K562 (cell line): ENCODE measurements around the gene INVS. TPM values are rescaled to one million over a fixed set of nuclear protein-coding genes. Genes with fewer than 3 reads are reported as not detected.

Experiments
- ATAC-seq: fragments of 200-7000 bp; cut with Tn5 transposase; 3 replicates; pipeline ENCODE4 v1.9.1; 2020; ENCODE audit warnings: moderate library complexity
- BruUV-seq: library from RNA; stranded (reverse); fragments of 400-500 nt; replicated peaks from 2 replicates; lab custom pipeline; 2021; lab: Mats Ljungman, UMichigan
- CTCF ChIA-PET: fragments of 300-600 bp; formaldehyde crosslinking; extraction: SDS; loops from one replicate; lab custom pipeline; 2021; ENCODE audit warnings: low intra/inter-chr PET ratio; lab: Yijun Ruan, JAX
- POLR2A ChIA-PET: fragments of 300-600, 350-650 bp; sonication (Branson Sonifier 250); formaldehyde crosslinking; extraction: SDS; loops from one replicate; lab custom pipeline; 2021; ENCODE audit warnings: antibody characterized with exemption, inconsistent platforms; lab: Yijun Ruan, JAX
- DNase-seq, 4 experiments: peaks; one replicate each; pipeline versions ENCODE4 v3.0.0 to v3.0.0-alpha.2; 2011 to 2018; ENCODE audit warnings: low spot score in 3 of 4, mixed read lengths in 3 of 4; ENCODE audit errors: extremely low read depth in 1 of 4
- FAIRE-seq: peaks from 2 replicates; lab custom pipeline; 2011; peaks lifted over from hg19 to GRCh38; lab: Jason Lieb, UNC
- H2AFZ ChIP-seq: 2 replicates; pipeline ENCODE4 v1.6.0; 2011; ENCODE audit warnings: low read depth, low read length, control low read depth, inconsistent platforms
- H3K27ac ChIP-seq: fragments of 200-600 bp; 3 replicates; pipeline ENCODE4 v1.8.0; 2011; ENCODE audit warnings: low read depth, mild to moderate bottlenecking, control low read depth, inconsistent platforms, low read length, moderate library complexity, mixed read lengths; ENCODE audit errors: extremely low read depth
- H3K27me3 ChIP-seq, 2 experiments: fragments of 300-600 bp in 1 of 2; 2 replicates in 1 of 2; 3 replicates in 1 of 2; pipeline versions ENCODE4 v1.6.0 to v1.8.0; 2011; ENCODE audit warnings: inconsistent platforms in 2 of 2, low read length in 2 of 2, mild to moderate bottlenecking in 1 of 2, mixed read lengths in 1 of 2, moderate library complexity in 1 of 2; ENCODE audit not compliant: control insufficient read depth in 2 of 2, insufficient read depth in 2 of 2
- H3K36me3 ChIP-seq: fragments of 300-600 bp; 3 replicates; pipeline ENCODE4 v1.8.0; 2011; ENCODE audit warnings: mild to moderate bottlenecking, low read length, inconsistent platforms; ENCODE audit not compliant: control insufficient read depth, insufficient read depth
- H3K4me1 ChIP-seq, 2 experiments: fragments of 200-600 bp in 1 of 2; replicated peaks in 1 of 2; 2 replicates in 1 of 2; 3 replicates in 1 of 2; pipeline versions ENCODE4 v1.5.1 to v1.8.0; 2011; ENCODE audit warnings: inconsistent platforms in 2 of 2, low read length in 2 of 2, mild to moderate bottlenecking in 1 of 2, mixed read lengths in 1 of 2, moderate library complexity in 1 of 2; ENCODE audit not compliant: control insufficient read depth in 2 of 2, insufficient read depth in 2 of 2
- H3K4me2 ChIP-seq: 2 replicates; pipeline ENCODE4 v1.6.1; 2011; ENCODE audit warnings: low read length, control low read depth, inconsistent platforms, mixed read lengths; ENCODE audit not compliant: insufficient read depth
- H3K4me3 ChIP-seq: fragments of 200-600 bp; sonication (generic), shearing (Covaris generic); 2 replicates; pipeline ENCODE4 v1.5.1; 2016; ENCODE audit warnings: control low read depth, inconsistent platforms
- H3K79me2 ChIP-seq: fragments of 200-600 bp; 3 replicates; pipeline ENCODE4 v1.8.0; 2011; ENCODE audit warnings: low read length, inconsistent platforms; ENCODE audit not compliant: control insufficient read depth, insufficient read depth
- H3K9ac ChIP-seq, 2 experiments: 2 replicates each; pipeline versions ENCODE4 v1.6.0 to v1.6.1; 2011; ENCODE audit warnings: low read depth in 2 of 2, low read length in 2 of 2, control low read depth in 1 of 2, inconsistent platforms in 1 of 2, mild to moderate bottlenecking in 1 of 2, mixed read lengths in 1 of 2; ENCODE audit not compliant: insufficient read depth in 1 of 2
- H3K9me1 ChIP-seq: one replicate; pipeline ENCODE4 v1.6.0; 2011; ENCODE audit warnings: inconsistent platforms, mild to moderate bottlenecking, low read length, moderate library complexity; ENCODE audit not compliant: control insufficient read depth, insufficient read depth
- H3K9me3 ChIP-seq: replicated peaks from 2 replicates; pipeline ENCODE4 v1.5.1; 2011; ENCODE audit warnings: low read depth, low read length, inconsistent platforms; ENCODE audit not compliant: control insufficient read depth, insufficient read depth
- H4K20me1 ChIP-seq: replicated peaks from 2 replicates; pipeline ENCODE4 v1.6.1; 2011; ENCODE audit warnings: low read length, inconsistent platforms, mixed read lengths; ENCODE audit not compliant: control insufficient read depth, insufficient read depth
- CEBPG ChIP-seq, 3 experiments: fragments of 200-800 bp in 1 of 3; sonication (Bioruptor generic) in 1 of 3; sonication (generic) in 1 of 3; formaldehyde crosslinking in 1 of 3; IDR thresholded peaks in 2 of 3; conservative IDR thresholded peaks in 1 of 3; 2 replicates each; pipeline versions ENCODE4 v1.6.1 to v1.8.0; 2016 to 2022; ENCODE audit warnings: missing compliant biosample characterization in 2 of 3, missing genetic modification characterization in 2 of 3, mild to moderate bottlenecking in 1 of 3, missing genetic modification reagents in 1 of 3
- FOXK1 ChIP-seq: sonication (generic); formaldehyde crosslinking; IDR thresholded peaks from 2 replicates; pipeline ENCODE4 v1.8.0; 2022; ENCODE audit warnings: missing genetic modification reagents, mild to moderate bottlenecking, borderline replicate concordance
- JUN ChIP-seq, 2 experiments: sonication (generic) in 1 of 2; formaldehyde crosslinking in 1 of 2; IDR thresholded peaks; 2 replicates each; pipeline versions ENCODE4 v1.6.1 to v1.8.0; 2012 to 2022; ENCODE audit warnings: borderline replicate concordance in 2 of 2, mild to moderate bottlenecking in 2 of 2, improper control_type of control experiment in 1 of 2, low read depth in 1 of 2, low read length in 1 of 2, missing genetic modification reagents in 1 of 2
- MBD1 ChIP-seq: fragments of 250-450 bp; sonication (Bioruptor Pico); IDR thresholded peaks from 2 replicates; pipeline ENCODE4 v1.8.0; 2022; ENCODE audit warnings: inconsistent platforms
- MTA1 ChIP-seq: fragments of 450-650 bp; IDR thresholded peaks from 2 replicates; pipeline ENCODE4 v1.6.1; 2017; ENCODE audit warnings: borderline replicate concordance
- TAF7 ChIP-seq: fragments of 450-650 bp; IDR thresholded peaks from 2 replicates; pipeline ENCODE4 v1.6.1; 2016; ENCODE audit warnings: missing genetic modification characterization, missing compliant biosample characterization
- ZKSCAN1 ChIP-seq: fragments of 150-350 bp; IDR thresholded peaks from 2 replicates; pipeline ENCODE4 v1.6.1; 2016; ENCODE audit warnings: low read depth, low read length
- ZNF778 ChIP-seq: fragments of 450-650 bp; formaldehyde crosslinking; IDR thresholded peaks from 2 replicates; pipeline ENCODE4 v1.4.0; 2020; ENCODE audit warnings: mild to moderate bottlenecking, moderate library complexity
- WGBS: fragments of 100-300 bp; shearing (Covaris generic); methylation state at CpG from one replicate; pipeline ENCODE4 v1.1.6; 2016; ENCODE audit warnings: low coverage, mixed read lengths; ENCODE audit not compliant: insufficient coverage; ENCODE audit errors: missing lambda C conversion rate; 5-methylcytosine and 5-hydroxymethylcytosine counted together
- in situ Hi-C: fragments of 300-500 bp; cut with MboI; formaldehyde crosslinking; loops from 4 replicates; pipeline ENCODE4 v1.15.0; 2018; ENCODE audit warnings: inconsistent platforms, mixed read lengths
- intact Hi-C: fragments of 100-400 bp; cut with micrococcal nuclease; formaldehyde crosslinking; loops from 2 replicates; pipeline ENCODE4 v1.14.2; 2022
- polyA plus RNA-seq, 8 experiments: library from polyadenylated mRNA; depleted of rRNA in 4 of 8; stranded (reverse) in 5 of 8; unstranded in 3 of 8; fragments of >200 nt; fragmentation: Nextera tagmentation in 2 of 8; fragmentation: Illumina TruSeq in 1 of 8; extraction: Ambion mirVana in 2 of 8; extraction: Trizol in 1 of 8; gene quantifications; 2 replicates each; pipeline versions ENCODE4 v1.2.1 to v1.2.3, GENCODE V29; 2011 to 2014; ENCODE audit warnings: inconsistent platforms in 1 of 8, missing spikeins in 1 of 8
- total RNA-seq, 7 experiments: library from RNA; depleted of rRNA in 6 of 7; stranded (reverse); fragments of >200 nt in 6 of 7; fragmentation: Illumina TruSeq in 2 of 7; extraction: Trizol in 2 of 7; gene quantifications; 2 replicates each; pipeline versions ENCODE4 v1.2.1 to v1.2.3, GENCODE V29; 2011 to 2021; ENCODE audit warnings: low replicate concordance in 1 of 7

INVS gene
- total and polyA plus RNA-seq, 9 of the 15 experiments (the other 6 are each of a cell fraction or from before 2014, with no cell fraction given): 0.77 to 18.5 (median 10.0) TPM

- POLR2A ChIA-PET: no interaction called here
- no peak overlapping the region for H3K4me2 ChIP-seq
- no peak overlapping the region for H3K9ac ChIP-seq
- no peak for ATAC-seq
- in situ Hi-C loops (loop anchor here (10.0 kb wide), 1 partner anchor 293 kb away; no protein-coding TSS in a partner anchor), intact Hi-C loops (no loop called here)
- TF ChIP-seq MTA1: no peak
- no peak for TF ChIP-seq JUN (IDR thresholded peaks at IDR 0.05; ENCODE audit: borderline replicate concordance, low read depth, low read length)
- TF ChIP-seq JUN (CRISPR knock-in tag; IDR thresholded peaks at IDR 0.05; ENCODE audit: borderline replicate concordance): no peak
- no peak for TF ChIP-seq FOXK1 (CRISPR knock-in tag)
- TF ChIP-seq ZKSCAN1: no peak
- TF ChIP-seq ZNF778: no peak
- no peak for TF ChIP-seq MBD1 (CRISPR knock-in tag)
- TF ChIP-seq TAF7: no peak
- no peak for TF ChIP-seq CEBPG (CRISPR knock-in tag; IDR thresholded peaks at IDR 0.05)
- no peak for TF ChIP-seq CEBPG (tag; conservative IDR thresholded peaks at IDR 0.05 in 1 of 2, IDR thresholded peaks at IDR 0.05 in 1 of 2)
- no TSS peak for BruUV-seq
- 100% methylated on average over 1 of the region's 1 CpG for WGBS
- CTCF ChIA-PET: no interaction called here
- H3K4me3 ChIP-seq: no peak overlapping the region
- no peaks in the 10 kb centered on the region for H3K9me1 ChIP-seq
- no peaks in the 10 kb centered on the region for H4K20me1 ChIP-seq
- DNase-seq: no peak
- H3K4me1 ChIP-seq: no peaks in the 10 kb centered on the region
- H3K27me3 ChIP-seq: no peaks in the 10 kb centered on the region
- peaks cover 47% of the 10 kb centered on the region for H3K79me2 ChIP-seq
- no peaks in the 10 kb centered on the region for H3K9me3 ChIP-seq
- H2AFZ ChIP-seq: no peak overlapping the region
- H3K36me3 ChIP-seq: peaks cover 82% of the 10 kb centered on the region
- no peak for FAIRE-seq
- no peak overlapping the region for H3K27ac ChIP-seq
Observed at GRCh38 chr9:100317706-100318105, 218.7 kb downstream of the INVS start.
